NCI-H2029 (cell line): ENCODE measurements around the gene FPGS.
"Not testable (repeated sequence)": the region's sequence is repeated elsewhere in the genome, so short reads cannot be mapped to it uniquely, and the experiment has no call there.

Experiments
- DNase-seq: peaks from one replicate; lab custom pipeline; 2025; lab: John Stamatoyannopoulos, UW

Gene FPGS

GRCh38 chr9:127838375-127839078 is 35.8 kb downstream of the FPGS start:
- DNase-seq, result no peak

GRCh38 chr9:127841087-127841835 is 38.6 kb downstream of the FPGS start:
- no peak for DNase-seq

DNA sequence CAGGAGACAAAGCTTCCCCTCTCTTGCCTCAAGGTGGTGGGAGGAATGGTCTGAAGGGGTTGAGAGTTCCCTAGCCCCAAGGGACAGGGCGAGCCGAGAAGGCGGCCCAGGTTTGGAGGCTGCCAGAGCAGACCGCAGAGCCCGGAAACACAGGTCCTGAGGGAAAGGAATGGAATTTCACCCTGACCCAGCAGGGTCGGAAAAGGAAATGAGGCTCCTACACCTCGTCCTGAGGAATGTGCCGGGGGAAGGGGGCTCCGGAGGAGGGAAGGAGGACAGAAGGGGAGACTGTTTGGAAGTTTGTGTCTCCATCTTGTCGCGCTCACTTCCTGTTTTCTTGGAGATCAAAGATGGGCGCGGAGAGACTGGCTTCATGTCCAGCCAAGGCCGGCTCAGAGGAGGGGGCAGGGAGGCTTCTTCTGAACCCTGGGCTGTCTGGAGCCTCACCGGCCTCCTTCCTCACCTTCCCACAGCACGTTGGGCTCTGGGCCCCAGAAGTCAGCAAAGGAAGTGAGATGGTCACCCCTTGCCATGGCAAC is 42.2 kb downstream of the FPGS start:
- DNase-seq, result no peak

- not testable (repeated sequence) for DNase-seq
Measured at GRCh38 chr9:127845619-127846018, 42.9 kb downstream of the FPGS start.

GRCh38 chr9:127846443-127847177 is 43.9 kb downstream of the FPGS start:
- DNase-seq, result no peak

GRCh38 chr9:127847178-127847510 is 44.5 kb downstream of the FPGS start:
- no peak for DNase-seq

DNA sequence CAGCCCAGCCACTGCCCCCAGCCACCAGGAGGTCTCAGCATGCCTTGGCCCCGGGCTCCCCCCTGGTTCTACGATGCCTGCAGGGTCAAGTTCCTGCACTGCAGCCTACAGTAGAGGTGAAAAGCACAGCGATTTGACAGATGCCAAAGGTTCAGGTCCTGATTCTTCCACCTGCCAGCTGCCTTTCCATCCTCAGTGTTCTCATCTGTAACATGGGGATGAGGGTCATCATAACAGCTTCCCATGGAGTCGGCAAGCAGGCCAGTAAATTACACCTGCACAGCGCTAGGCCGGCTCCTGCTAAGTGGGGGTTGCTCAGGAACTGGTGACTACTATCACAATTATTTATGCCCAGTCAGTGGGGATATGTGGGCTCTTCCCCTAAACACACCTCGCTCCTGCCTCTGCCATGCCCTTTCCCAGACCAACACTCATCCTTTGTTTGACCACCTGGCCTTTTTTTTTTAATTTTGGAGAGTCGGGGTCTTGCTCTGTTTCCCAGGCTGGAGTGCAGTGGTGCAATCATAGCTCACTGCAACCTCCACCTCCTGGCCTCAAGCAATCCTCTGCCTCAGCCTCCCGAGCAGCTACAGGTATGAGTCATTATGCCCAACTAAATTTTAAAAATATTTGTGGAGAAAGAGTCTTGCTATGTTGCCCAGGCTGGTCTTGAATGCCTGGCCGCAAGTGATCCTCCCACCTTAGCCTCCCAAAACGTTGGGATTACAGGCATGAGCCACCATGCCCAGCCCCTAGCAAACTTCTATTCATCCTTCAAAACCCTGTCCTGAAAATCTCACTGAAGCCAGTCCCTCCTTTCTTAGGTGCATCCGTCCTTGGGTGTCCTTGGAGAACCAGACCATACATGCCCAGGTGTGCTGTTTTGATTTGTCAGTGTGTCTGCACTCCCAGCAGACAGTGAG is 45.4 kb downstream of the FPGS start:
- DNase-seq, result no peak

GRCh38 chr9:127848756-127849504 is 46.2 kb downstream of the FPGS start:
- no peak for DNase-seq

DNA sequence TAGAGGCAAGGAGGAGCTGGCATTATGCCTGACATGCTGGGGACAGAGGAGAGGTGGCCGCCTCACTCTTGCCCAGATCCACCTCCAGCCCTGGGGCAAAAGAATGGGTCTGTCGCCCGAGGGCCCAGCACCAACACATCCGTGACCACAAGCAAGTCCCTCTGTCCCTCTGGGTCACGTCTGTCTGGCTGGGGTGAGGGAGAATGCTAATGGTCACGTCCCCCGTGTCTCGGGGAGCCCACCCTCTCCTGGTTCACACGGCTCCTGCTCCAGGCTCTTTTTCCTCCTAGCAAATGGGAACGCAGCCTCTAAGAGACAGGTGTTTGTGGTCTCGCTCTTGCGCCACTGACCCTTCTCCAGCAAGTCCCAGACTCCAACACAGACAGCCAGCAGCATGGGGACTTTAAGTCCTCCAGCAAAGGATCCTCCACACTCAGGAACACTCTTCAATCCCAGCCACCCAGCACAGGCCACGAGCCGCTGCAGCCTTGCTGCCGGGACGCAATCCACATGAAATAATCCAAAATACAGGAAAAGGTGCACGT is 47.7 kb downstream of the FPGS start:
- no peak for DNase-seq

- DNase-seq, result no peak
Measured at GRCh38 chr9:127852829-127853228, 50.1 kb downstream of the FPGS start.

- no peak for DNase-seq
Measured at GRCh38 chr9:127853312-127854183, 50.9 kb downstream of the FPGS start.

GRCh38 chr9:127854184-127854806 is 51.6 kb downstream of the FPGS start, which contains the start of gene ENG:
Gene ENG, minus strand, starts transcription at chr9:127854658. Its CDS starts 303 bp downstream, at chr9:127854355.
- peak; percentile 28 for DNase-seq

DNA sequence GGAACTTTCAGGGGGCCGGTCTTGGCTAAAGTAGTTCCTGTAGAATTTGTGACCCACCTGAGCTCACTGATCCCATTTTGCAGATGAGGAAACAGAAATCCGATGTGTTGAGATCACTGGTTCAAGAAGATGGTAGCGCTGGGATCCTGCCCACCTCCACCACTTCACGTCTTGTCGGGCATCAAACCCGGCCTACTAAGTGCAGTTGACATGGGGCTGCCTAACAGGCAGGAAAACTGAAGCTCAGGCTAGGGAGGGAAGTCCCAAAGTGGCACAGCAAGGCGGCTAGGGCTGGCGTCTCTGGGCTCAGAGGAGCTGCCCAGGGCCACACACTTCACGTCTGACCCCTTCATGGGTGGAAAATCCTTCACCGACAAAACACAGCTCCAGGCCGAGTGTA is 52.3 kb downstream of the FPGS start:
- DNase-seq, result no peak

DNA sequence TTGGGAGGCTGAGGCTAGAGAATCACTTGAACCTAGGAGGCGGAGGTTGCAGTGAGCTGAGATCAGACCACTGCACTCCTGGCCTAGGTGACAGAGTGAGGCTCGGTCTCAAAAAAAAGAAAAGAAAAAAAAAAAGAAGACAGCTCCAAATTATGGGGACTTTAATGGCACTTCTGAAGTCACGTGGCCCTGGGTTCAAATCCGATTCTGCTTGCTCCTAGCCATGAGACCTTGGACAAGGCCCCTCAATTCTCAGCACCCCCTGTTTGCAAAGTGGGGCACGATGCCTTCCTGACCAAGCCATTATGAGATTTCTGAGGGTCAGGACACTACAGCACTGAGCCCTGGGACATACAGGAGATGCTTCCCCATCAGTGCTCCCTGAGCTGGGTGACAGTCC is 52.8 kb downstream of the FPGS start:
- no peak for DNase-seq

DNA sequence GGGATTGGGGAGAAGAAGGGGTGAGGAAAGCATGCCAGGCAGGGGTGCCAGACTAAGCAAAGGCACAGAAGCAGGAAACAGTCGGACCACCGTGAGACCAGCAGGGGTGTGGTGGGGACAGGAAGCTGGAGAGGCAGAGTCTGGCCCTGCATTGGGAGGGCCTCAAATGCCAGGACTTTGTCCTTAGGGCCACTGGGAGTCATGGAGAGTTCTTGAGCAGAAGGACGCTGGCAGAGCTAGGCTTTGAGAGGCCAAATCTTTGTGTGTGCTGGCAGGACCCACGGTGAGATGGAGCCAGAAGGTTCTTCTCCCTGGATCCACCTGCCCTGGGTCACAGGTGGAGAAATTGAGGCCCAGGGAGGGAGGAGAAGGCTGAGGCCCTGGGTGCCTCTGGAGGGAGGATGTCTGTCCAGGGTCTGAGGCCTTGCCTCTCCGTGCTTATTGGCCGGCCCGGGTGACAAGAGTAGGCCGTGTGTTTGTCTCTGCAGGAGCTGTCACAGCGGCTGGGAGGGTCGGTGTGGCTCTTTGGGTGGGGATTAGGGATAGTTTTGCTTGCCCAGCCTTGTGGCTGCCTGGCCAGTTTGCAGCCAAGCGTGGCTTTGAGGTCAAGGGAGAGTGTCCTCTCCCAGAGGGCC is 53.5 kb downstream of the FPGS start:
- DNase-seq, result no peak

- no peak for DNase-seq
Measured at GRCh38 chr9:127856729-127857116, 54.0 kb downstream of the FPGS start.

GRCh38 chr9:127857278-127857677 is 54.6 kb downstream of the FPGS start:
- no peak for DNase-seq

GRCh38 chr9:127858041-127858512 is 55.4 kb downstream of the FPGS start:
- DNase-seq, result peak; percentile 32
